Activated naive CD4-positive, alpha-beta T cell treated with anti-CD3 and anti-CD28 coated beads, Interleukin-2, amount 10 ng/mL, durations not matched to agents 5 hours and 36 hours (primary cell): ENCODE data around the gene NEUROD6. TPM values are rescaled to one million over a fixed set of nuclear protein-coding genes. Genes with fewer than 3 reads are reported as not detected.

ENCODE experiments used
- total RNA-seq, 2 experiments: library from RNA; stranded (reverse); gene quantifications; one replicate each; pipeline ENCODE4 v1.2.3, GENCODE V29; 2021

NEUROD6 gene
- total RNA-seq, result not detected

GRCh38 chr7:31340603-31341002, at the start of gene NEUROD6:
NEUROD6 (minus strand) TSS chr7:31340726; CDS start chr7:31339268, 1,458 bp downstream.

Other genes with a start within 250 kb of the NEUROD6 start
- not detected for gene ITPRID1, start 173.4 kb upstream of the NEUROD6 start, total RNA-seq